Epithelial cell of esophagus (primary cell): ENCODE data around the gene SCRG1.
A peak's percentile ranks its signal among the peaks of the same experiment; 100 is the strongest.

Experiments used
- DNase-seq: peaks from one replicate; pipeline ENCODE4 v3.0.0; 2010; ENCODE audit warnings: low read depth
- H3K4me3 ChIP-seq: 2 replicates; pipeline ENCODE4 v1.5.1; 2011; ENCODE audit warnings: mild to moderate bottlenecking, low read length, control low read depth
- TF ChIP-seq, protein P1 (sequence below): IDR thresholded peaks from 2 replicates; pipeline ENCODE4 v1.5.1; 2011; ENCODE audit warnings: low read depth, mild to moderate bottlenecking, low read length, control low read depth, inconsistent platforms; ENCODE audit not compliant: insufficient read depth; ENCODE audit errors: missing control alignments

Gene SCRG1

DNA sequence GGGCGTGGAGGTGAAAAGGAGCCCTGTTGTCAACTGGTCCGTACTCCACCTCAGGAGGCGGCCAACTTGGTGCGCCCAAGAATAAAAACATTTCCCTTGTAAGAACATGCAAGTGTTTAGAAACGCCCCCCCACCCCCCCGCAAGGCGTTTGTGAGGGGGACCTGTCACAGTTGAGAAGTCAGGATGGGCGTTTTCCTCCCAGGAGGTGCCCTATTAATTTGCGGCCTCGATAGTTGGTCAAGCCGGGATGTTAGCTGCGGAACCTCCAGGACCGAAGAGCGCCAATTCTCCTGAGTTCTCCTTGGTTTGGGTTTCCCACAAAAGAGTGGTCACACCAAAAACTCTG, 28.8 kb downstream of the SCRG1 start:
- no peak for DNase-seq
- H3K4me3 ChIP-seq, result peak overlapping the region; percentile 92
- TF ChIP-seq, protein P1, sequence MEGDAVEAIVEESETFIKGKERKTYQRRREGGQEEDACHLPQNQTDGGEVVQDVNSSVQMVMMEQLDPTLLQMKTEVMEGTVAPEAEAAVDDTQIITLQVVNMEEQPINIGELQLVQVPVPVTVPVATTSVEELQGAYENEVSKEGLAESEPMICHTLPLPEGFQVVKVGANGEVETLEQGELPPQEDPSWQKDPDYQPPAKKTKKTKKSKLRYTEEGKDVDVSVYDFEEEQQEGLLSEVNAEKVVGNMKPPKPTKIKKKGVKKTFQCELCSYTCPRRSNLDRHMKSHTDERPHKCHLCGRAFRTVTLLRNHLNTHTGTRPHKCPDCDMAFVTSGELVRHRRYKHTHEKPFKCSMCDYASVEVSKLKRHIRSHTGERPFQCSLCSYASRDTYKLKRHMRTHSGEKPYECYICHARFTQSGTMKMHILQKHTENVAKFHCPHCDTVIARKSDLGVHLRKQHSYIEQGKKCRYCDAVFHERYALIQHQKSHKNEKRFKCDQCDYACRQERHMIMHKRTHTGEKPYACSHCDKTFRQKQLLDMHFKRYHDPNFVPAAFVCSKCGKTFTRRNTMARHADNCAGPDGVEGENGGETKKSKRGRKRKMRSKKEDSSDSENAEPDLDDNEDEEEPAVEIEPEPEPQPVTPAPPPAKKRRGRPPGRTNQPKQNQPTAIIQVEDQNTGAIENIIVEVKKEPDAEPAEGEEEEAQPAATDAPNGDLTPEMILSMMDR, result no peak

- TF ChIP-seq, protein P1, result no peak
- peak; percentile 55 for DNase-seq
- H3K4me3 ChIP-seq, result no peak overlapping the region
Measured at GRCh38 chr4:173367946-173368345, 31.0 kb downstream of the SCRG1 start.

GRCh38 chr4:173367285-173367684, 31.6 kb downstream of the SCRG1 start:
- TF ChIP-seq, protein P1, result no peak
- peak; percentile 49 for DNase-seq
- no peak overlapping the region for H3K4me3 ChIP-seq

DNA sequence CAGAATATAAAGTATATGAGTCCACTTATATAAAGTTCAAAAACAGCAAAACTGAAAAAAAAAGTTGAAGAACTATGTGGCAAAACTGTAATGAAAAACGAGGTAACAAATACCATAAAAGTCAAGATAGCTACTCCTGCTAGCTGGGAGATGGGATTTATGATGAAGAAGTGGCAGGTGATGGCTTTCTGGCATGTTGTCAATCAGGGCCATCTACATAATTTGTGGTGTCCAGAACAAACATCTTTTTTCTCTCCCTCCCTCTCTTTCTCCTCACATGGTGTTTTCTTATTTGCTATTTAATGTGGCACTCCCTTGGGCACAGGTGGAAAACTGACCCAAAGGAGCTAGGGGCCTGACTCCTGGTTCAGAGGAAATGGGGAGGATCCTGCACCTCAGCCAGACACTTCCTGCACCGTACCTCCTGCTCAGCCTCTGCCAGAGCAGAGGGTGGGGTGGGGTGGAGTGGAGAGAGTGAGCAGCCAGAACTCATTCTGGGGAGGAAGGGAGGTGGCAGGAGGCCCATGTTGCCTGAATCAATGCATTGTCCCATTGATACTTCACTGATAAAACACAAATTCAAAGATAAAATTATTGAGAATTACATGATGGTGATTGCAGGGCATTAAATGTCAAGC, 33.4 kb downstream of the SCRG1 start:
- TF ChIP-seq, protein P1, result no peak
- DNase-seq, result no peak
- H3K4me3 ChIP-seq, result no peak overlapping the region

- TF ChIP-seq, protein P1, result no peak
- no peak for DNase-seq
- no peak overlapping the region for H3K4me3 ChIP-seq
Measured at GRCh38 chr4:173362666-173363065, 36.2 kb downstream of the SCRG1 start.

DNA sequence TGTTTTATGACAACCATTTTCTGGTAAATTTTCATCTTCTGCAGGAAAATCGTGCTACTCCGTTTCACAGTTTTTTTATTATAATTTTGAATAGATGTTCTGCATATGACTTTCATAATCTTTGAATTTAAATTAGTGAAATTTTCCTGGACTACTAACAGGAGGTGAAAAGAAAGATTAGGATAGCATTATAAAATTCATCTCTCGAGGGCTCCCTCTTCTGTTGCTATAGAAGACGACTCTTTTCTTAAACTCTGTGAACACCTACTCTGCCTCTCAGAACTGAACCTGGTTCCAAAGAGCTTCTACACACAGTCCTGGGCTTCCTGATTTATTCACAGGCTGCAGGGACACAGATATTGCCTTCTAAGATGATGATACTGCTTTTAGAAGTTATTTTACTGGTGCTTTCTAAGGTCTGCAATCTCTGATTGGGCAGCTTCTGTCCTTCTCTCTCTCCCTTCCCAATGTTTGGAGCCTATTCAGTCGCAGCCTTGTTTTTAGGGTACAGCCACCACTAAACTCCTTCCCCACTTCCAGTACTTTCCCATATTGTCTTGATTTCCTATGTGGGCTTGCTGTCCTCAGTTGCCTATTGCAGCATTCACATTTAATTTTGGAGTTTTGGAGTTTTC, 38.2 kb downstream of the SCRG1 start:
- peak; percentile 7 for DNase-seq
- no peak overlapping the region for H3K4me3 ChIP-seq
- TF ChIP-seq, protein P1, result peak; percentile 41

DNA sequence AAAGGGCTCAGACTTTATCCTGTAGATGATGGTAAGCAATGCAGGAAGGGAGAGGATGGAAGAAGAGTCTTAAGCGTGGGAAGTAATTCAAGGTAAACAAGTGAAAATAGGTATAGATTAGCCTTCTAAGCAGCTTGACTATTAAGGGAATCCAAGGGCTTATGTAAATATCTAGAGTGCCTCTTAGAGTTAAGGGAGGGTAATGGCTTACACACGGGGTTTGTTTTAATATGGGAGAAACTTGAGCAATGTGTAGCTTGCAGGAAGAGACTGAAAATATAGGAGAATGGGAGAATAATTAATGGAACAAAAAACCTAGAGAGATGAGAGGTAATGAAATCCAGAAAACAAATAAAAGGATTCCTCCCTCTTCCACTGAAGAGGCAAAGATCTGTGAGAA, 41.0 kb downstream of the SCRG1 start:
- no peak for DNase-seq
- TF ChIP-seq, protein P1, result no peak
- H3K4me3 ChIP-seq, result no peak overlapping the region
